T47D (cell line): ENCODE measurements around the gene NT5C1A.

Experiments used
- DNase-seq, 2 experiments: peaks; one replicate each; pipeline versions ENCODE4 v3.0.0 to v3.0.0-alpha.2; 2011 to 2012; ENCODE audit warnings: low read depth in 1 of 2, low spot score in 1 of 2
- JUND ChIP-seq: IDR thresholded peaks from 2 replicates; pipeline ENCODE4 v1.6.1; 2012; ENCODE audit warnings: low read depth
- in situ Hi-C: cut with HindIII; loops from 2 replicates; pipeline ENCODE4 v1.10.0; 2016; ENCODE audit warnings: low sequenced_read_pairs, low pct_unique_long_range_greater_than_20kb

NT5C1A gene

DNA sequence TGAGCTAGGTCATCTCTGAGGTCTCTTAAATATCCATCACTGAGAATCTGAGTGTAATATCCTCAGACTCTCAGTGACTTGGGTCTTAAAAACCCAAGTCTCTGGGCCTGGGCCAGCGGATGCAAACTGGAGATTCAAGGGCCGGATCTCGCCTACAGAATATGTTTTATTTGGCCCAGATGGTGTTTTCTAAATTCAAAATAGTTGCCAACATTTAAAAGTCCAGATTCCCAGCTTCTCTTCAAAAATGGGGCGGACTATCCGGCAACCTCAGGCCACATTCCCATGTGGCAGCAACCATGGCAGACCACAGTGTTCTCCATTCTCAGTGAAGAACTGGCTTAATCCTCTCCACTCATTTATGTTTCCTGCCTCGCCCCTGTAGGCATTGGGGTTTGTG is 19.8 kb downstream of the NT5C1A start:
- in situ Hi-C loops = no loop called here
- DNase-seq = no peak
- no peak for TF ChIP-seq JUND

GRCh38 chr1:39650431-39650830 is 21.5 kb downstream of the NT5C1A start:
- DNase-seq = no peak
- no peak for TF ChIP-seq JUND
- in situ Hi-C loops = no loop called here

DNA sequence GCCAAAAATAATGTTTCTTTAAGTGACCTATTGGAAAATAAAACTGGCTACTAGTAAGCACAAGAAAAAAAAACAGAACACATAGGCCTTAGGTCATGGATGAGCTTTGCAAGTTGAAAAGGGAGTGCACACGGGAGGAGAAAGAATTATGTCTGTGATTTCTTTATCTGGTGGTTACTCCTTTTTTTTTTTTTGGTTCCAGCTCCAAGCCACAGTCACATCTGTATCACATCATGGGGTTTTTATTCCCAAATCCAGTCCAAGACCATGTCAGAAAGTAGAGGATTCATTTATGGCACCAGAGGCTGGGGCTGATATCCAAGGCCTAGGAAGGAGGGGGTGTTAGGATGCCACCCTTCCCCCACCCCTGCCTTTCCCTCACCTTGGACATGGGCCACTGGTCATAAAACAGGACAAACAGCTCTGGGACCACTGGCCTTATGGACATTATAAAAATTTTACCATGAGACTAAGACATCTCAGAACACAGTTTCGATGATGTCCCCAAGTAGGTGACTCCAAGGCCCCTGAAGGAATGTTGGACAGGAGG is 22.2 kb downstream of the NT5C1A start:
- in situ Hi-C loops = no loop called here

GRCh38 chr1:39648496-39648895 is 23.4 kb downstream of the NT5C1A start:
- no peak for DNase-seq
- in situ Hi-C loops = no loop called here
- TF ChIP-seq JUND = no peak

More for the DNA sequence above, 22.2 kb downstream of the NT5C1A start:
- no peak for DNase-seq
- no peak for TF ChIP-seq JUND

- TF ChIP-seq JUND = no peak
- no peak for DNase-seq
- in situ Hi-C loops = no loop called here
These were observed 24.7 kb downstream of the NT5C1A start for GRCh38 chr1:39647247-39647646.

- in situ Hi-C loops = no loop called here
- TF ChIP-seq JUND = no peak
- DNase-seq = no peak
These were observed 25.4 kb downstream of the NT5C1A start for GRCh38 chr1:39646232-39647081.

DNA sequence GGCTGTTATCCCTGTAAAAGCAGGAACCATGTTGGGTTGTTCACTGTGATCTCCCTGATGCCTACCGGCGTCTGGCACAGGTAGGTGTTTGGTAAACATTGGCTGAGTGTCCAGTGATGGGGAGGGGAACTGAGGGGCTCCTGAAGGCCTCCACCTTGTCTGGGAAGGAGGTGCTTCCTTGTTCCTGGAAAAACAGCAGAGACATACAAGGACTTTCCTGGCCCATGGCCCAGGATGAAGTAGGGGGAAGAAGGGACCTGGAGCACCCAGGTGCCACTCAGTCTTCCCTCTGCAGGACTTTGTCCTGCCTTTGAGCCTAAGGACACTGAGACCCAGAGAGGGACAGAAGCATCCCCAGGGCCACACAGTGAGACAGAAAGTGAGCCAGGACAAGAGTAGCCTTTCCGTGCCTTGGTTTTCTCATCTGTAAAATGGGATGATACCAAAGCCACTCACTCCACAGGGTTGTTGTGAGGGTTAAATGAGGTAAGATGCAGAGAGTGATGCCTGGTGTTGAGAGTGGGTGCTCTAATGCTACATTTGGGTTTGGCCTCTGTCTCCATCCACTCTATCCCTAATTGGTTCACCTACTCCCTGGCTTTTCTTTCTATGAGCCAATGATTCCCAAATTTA is 26.4 kb downstream of the NT5C1A start:
- no peak for TF ChIP-seq JUND
- DNase-seq = no peak
- in situ Hi-C loops = no loop called here

DNA sequence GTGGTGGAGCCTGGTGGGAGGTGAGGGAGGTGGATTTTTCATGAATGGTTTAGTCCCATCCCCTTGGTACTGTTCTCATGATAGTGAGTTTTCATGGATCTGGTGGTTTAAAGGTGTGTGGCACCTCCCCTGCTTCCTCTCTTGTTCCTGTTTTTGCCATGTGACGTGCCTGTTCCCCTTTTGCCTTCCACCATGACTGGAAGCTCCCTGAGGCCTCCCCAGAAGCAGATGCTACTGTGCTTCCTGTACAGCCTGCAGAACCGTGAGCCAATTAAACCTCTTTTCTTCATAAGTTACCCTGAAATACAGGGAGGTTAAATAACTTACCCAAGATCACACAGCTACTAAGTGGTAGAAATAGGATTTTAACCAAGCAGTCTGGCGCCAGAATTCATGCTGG is 28.2 kb downstream of the NT5C1A start:
- DNase-seq = no peak
- in situ Hi-C loops = no loop called here
- no peak for TF ChIP-seq JUND

- in situ Hi-C loops = no loop called here
- no peak for TF ChIP-seq JUND
- no peak for DNase-seq
These were observed 29.1 kb downstream of the NT5C1A start for GRCh38 chr1:39642796-39643195.

DNA sequence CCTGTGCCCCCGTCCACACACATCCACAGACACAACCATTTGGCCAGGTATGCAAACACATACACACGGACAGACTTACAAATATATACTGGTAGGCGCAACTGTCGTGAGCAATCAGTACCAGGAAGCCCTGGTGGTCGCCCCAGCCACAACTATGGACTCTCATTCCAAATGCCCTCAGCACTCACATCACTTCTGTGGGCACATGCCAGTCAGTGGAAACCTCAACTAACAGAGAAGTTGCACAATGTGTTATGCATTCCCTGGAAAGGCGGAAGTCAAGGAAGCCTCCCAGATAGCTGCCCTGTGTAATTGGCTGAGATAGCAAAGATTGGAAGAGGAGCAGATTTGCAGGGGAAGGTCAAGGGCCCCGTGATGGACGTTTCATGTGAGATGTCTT is 31.0 kb downstream of the NT5C1A start:
- in situ Hi-C loops = no loop called here
- no peak for TF ChIP-seq JUND
- DNase-seq = no peak

DNA sequence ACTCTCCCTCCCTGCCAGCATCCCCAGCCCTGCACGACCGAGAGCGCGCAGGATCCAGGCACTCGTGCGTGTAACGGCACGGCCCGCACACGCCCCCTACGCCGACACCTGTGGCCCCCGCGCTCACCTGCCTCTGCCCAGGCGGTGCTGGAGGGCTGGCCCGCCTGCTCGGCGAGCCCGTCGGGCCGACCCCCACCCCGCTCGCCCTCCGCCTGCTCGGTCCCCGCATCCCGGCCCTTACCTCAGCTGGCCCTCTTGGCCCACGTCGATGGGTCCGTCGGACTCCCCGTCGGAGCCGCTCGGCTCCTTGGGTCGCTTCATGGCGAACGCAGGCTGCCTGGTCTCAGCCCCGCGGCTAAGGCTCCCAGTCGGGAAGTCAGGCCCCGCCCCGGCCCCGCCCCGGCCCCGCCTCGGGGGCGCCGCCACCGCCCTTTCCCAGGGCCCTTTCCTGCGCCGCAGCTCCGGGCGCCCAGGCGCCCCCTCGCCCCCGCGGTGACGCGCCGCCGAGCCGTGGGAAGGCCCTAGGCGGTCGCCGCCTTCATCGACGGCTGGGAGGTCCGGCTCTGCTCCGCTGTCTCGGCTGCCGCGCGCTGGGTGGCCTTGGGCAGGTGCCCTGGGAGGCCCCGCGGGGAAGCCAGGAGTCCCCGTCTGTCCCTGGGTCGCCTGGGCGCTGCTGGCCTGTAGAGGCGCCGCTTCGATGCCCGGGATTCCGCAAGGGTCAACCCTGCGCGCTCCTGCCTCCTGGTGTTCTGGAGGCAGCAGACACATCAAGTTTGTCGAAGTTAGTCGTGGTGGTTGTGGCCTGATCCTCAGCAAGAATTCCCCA is 32.4 kb downstream of the NT5C1A start, which contains the start of gene HEYL:
HEYL (minus strand) TSS at position 339 of the 826 bp plus-strand sequence; CDS start at position 321, 18 bp downstream.
- no peak for DNase-seq
- in situ Hi-C loops = no loop called here
- TF ChIP-seq JUND = no peak

DNA sequence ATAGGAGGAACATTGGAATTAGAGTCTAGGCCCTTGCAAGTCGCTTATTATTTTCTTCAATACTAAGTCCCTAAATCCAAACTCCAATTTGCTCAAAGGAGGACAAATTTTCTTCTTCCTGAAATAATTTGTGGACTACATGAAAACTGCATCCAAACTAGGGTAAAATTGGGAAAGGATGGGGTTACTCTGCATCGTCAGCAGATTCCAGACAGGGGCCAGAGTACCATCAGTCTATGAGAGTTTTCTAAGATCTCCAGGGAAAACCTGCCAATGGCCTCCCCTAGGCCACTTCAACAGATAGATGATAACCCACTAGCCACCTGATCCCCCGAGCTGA is 33.0 kb downstream of the NT5C1A start:
- DNase-seq = no peak
- TF ChIP-seq JUND = no peak
- in situ Hi-C loops = no loop called here
